Smooth muscle cell (in vitro differentiated cells): ENCODE data around the gene PHLDB1. TPM values are rescaled to one million over a fixed set of nuclear protein-coding genes. Genes with fewer than 3 reads are reported as not detected.
A peak's percentile ranks its signal among the peaks of the same experiment; 100 is the strongest.

Source experiments
- DNase-seq: peaks from one replicate; lab custom pipeline; 2025; ENCODE audit not compliant: unreplicated experiment; lab: John Stamatoyannopoulos, UW
- H2AFZ ChIP-seq: fragments of 200-600 bp; sonication (generic); 2 replicates; pipeline ENCODE4 v1.6.0; 2016; ENCODE audit warnings: antibody characterized with exemption, low read depth, mild to moderate bottlenecking
- H3F3A ChIP-seq: fragments of 200-600 bp; sonication (generic); 2 replicates; pipeline ENCODE4 v1.6.0; 2017; ENCODE audit warnings: antibody characterized with exemption, low read depth
- H3K27ac ChIP-seq: fragments of 200-600 bp; sonication (generic); 2 replicates; pipeline ENCODE4 v1.5.1; 2016; ENCODE audit warnings: low read depth, mild to moderate bottlenecking
- H3K27me3 ChIP-seq: fragments of 200-600 bp; sonication (generic); 2 replicates; pipeline ENCODE4 v1.6.1; 2016; ENCODE audit warnings: low read depth, mild to moderate bottlenecking
- H3K36me3 ChIP-seq: fragments of 200-600 bp; sonication (generic); 2 replicates; pipeline ENCODE4 v1.5.1; 2016; ENCODE audit warnings: low read depth
- H3K4me1 ChIP-seq: fragments of 200-600 bp; sonication (generic); 2 replicates; pipeline ENCODE4 v1.5.1; 2016; ENCODE audit warnings: low read depth
- H3K4me2 ChIP-seq: fragments of 200-600 bp; sonication (generic); 2 replicates; pipeline ENCODE4 v1.6.0; 2016; ENCODE audit warnings: mild to moderate bottlenecking
- H3K4me3 ChIP-seq: fragments of 200-600 bp; sonication (generic); 2 replicates; pipeline ENCODE4 v1.5.1; 2016; ENCODE audit warnings: mild to moderate bottlenecking
- H3K79me2 ChIP-seq: fragments of 200-600 bp; sonication (generic); 2 replicates; pipeline ENCODE4 v1.6.0; 2016; ENCODE audit warnings: low read depth, mild to moderate bottlenecking
- H3K9ac ChIP-seq: fragments of 200-600 bp; sonication (generic); 2 replicates; pipeline ENCODE4 v1.6.0; 2016; ENCODE audit warnings: low read depth
- H3K9me3 ChIP-seq: fragments of 200-600 bp; sonication (generic); replicated peaks from 2 replicates; pipeline ENCODE4 v1.5.1; 2016; ENCODE audit warnings: low read depth
- H4K20me1 ChIP-seq: fragments of 200-600 bp; sonication (generic); 2 replicates; pipeline ENCODE4 v1.6.0; 2016; ENCODE audit warnings: low read depth
- WGBS: methylation state at CpG from one replicate; pipeline ENCODE4 v1.1.7; 2016; ENCODE audit warnings: low lambda C conversion rate; 5-methylcytosine and 5-hydroxymethylcytosine counted together
- polyA plus RNA-seq: library from polyadenylated mRNA; unstranded; fragments of >200 nt; fragmentation: Nextera tagmentation; extraction: Ambion mirVana; gene quantifications from 2 replicates; pipeline ENCODE4 v1.2.1, GENCODE V29; 2016
- total RNA-seq: library from RNA; depleted of rRNA; stranded (reverse); fragments of >200 nt; gene quantifications from 2 replicates; pipeline ENCODE4 v1.2.3, GENCODE V29; 2014
- TF ChIP-seq, protein P1 (sequence below): fragments of 200-600 bp; sonication (generic); IDR thresholded peaks from 2 replicates; pipeline ENCODE4 v1.5.1; 2017; ENCODE audit warnings: borderline replicate concordance, mild to moderate bottlenecking, antibody characterized with exemption; ENCODE audit not compliant: insufficient read depth, poor library complexity, severe bottlenecking

Gene PHLDB1
- total and polyA plus RNA-seq, 2 experiments from 2014 or later, result 86.0 to 89.0 TPM

DNA sequence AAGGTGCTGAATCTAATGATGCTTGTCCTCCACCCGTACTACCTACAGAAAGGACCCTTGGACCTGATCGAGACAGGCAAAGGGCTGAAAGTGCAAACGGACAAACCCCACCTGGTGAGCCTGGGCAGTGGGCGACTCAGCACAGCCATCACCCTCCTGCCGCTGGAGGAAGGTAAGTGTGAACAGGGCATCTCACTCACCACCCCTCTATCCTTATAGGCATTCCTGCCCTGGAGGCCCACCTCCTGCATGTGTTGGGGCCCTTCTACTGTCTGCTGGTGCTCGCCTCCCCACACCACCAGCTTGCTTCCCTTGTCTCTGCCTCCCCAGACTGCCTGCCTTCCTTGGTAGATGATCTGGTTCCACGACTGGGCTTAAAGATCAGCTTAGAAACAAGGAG, 7.1 kb downstream of the PHLDB1 start:
- Histone ChIP-seq H3F3A (peaks cover 12% of the 10 kb centered on the region), H2AFZ (no peak overlapping the region), H3K4me2 (no peak overlapping the region), H4K20me1 (peaks cover 5% of the 10 kb centered on the region), H3K4me1 (peaks cover 63% of the 10 kb centered on the region), H3K27ac (peak overlapping the region; percentile 99), H3K79me2 (peaks cover 35% of the 10 kb centered on the region), H3K36me3 (no peaks in the 10 kb centered on the region), H3K9me3 (no peaks in the 10 kb centered on the region), H3K4me3 (no peak overlapping the region), H3K9ac (no peak overlapping the region), H3K27me3 (no peaks in the 10 kb centered on the region)
- DNase-seq, result no peak
- 86% methylated on average over 7 of the region's 7 CpGs for WGBS
- TF ChIP-seq, protein P1, sequence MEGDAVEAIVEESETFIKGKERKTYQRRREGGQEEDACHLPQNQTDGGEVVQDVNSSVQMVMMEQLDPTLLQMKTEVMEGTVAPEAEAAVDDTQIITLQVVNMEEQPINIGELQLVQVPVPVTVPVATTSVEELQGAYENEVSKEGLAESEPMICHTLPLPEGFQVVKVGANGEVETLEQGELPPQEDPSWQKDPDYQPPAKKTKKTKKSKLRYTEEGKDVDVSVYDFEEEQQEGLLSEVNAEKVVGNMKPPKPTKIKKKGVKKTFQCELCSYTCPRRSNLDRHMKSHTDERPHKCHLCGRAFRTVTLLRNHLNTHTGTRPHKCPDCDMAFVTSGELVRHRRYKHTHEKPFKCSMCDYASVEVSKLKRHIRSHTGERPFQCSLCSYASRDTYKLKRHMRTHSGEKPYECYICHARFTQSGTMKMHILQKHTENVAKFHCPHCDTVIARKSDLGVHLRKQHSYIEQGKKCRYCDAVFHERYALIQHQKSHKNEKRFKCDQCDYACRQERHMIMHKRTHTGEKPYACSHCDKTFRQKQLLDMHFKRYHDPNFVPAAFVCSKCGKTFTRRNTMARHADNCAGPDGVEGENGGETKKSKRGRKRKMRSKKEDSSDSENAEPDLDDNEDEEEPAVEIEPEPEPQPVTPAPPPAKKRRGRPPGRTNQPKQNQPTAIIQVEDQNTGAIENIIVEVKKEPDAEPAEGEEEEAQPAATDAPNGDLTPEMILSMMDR, result no peak

DNA sequence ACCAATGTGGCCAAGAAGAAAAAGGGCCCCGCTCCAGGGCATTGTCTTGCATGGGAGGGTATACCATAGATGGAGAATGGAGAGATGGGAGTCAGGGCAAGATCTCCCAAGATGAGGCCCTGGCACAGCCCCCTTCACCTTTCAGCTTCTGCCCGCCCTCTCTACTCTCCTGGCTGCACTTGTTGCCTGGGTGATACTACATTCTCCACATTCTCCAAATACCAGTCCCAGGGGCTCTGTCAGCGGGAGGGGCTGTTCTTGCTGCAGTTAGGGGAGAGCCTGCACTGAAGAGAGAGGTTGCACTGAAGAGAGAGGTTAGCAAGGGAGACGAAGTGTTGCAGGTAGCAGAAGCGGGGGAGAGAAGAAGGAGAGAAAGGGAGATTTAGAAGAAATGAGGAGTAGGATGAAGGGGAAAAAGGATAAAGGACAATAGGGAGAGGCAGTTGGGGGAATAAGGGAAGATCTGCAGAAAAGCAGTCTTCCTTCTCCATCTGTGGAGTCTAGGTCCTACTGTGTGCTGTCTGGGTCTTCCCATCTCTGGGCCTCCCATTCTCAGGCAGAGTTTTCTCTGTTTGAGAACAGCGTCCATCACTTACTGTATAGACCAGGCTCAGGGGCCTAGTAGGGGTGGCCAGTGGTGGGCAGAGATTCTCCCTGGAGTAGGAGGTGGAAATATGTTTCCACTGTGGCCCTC, 8.0 kb downstream of the PHLDB1 start:
- Histone ChIP-seq H3K27ac (peak overlapping the region; percentile 99), H2AFZ (no peak overlapping the region), H3K4me3 (no peak overlapping the region), H3F3A (peaks cover 19% of the 10 kb centered on the region), H3K27me3 (no peaks in the 10 kb centered on the region), H3K4me1 (peaks cover 64% of the 10 kb centered on the region), H3K9ac (no peak overlapping the region), H3K9me3 (no peaks in the 10 kb centered on the region), H4K20me1 (peaks cover 5% of the 10 kb centered on the region), H3K79me2 (peaks cover 26% of the 10 kb centered on the region), H3K4me2 (no peak overlapping the region), H3K36me3 (no peaks in the 10 kb centered on the region)
- 64% methylated on average over 6 of the region's 6 CpGs for WGBS
- TF ChIP-seq, protein P1, result no peak
- no peak for DNase-seq

DNA sequence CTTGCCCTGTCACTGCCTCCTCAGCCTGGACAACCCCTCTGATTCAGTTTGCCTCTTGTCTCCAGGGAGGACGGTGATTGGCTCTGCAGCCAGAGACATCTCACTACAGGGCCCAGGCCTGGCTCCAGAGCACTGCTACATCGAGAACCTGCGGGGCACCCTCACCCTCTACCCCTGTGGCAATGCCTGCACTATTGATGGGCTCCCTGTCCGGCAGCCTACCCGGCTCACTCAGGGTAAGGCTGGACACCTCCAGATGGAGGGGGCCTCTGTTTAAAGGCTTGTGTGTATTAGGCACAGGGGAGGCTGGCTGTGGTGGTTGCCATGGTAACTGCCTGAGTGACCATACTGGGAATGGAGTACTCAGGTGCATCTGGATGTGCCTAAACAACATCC, 8.6 kb downstream of the PHLDB1 start:
- H3K9me3 ChIP-seq, result no peaks in the 10 kb centered on the region
- peaks cover 20% of the 10 kb centered on the region for H3K79me2 ChIP-seq
- peaks cover 21% of the 10 kb centered on the region for H3F3A ChIP-seq
- no peak overlapping the region for H3K4me2 ChIP-seq
- H3K9ac ChIP-seq, result no peak overlapping the region
- H3K27ac ChIP-seq, result peak overlapping the region; percentile 99
- DNase-seq, result no peak
- 78% methylated on average over 5 of the region's 5 CpGs for WGBS
- H3K4me1 ChIP-seq, result peaks cover 64% of the 10 kb centered on the region
- no peak overlapping the region for H3K4me3 ChIP-seq
- H2AFZ ChIP-seq, result no peak overlapping the region
- no peaks in the 10 kb centered on the region for H3K27me3 ChIP-seq
- H3K36me3 ChIP-seq, result no peaks in the 10 kb centered on the region
- TF ChIP-seq, protein P1, result no peak
- H4K20me1 ChIP-seq, result peaks cover 5% of the 10 kb centered on the region
